ENCODE measurements around the gene VAX1. TPM values are rescaled to one million over a fixed set of nuclear protein-coding genes. Genes with fewer than 3 reads are reported as not detected.

VAX1 gene
- total RNA-seq, 1 experiment from 2014 or later, result 74.4 TPM

GRCh38 chr10:117112220-117112619 is 25.9 kb downstream of the VAX1 start:
- peaks cover 4% of the 10 kb centered on the region for H3K9me3 ChIP-seq (ENCODE audit: low read depth, low read length, poor library complexity, severe bottlenecking)
- H3K27ac ChIP-seq (ENCODE audit: low read depth, low read length, poor library complexity, severe bottlenecking), result no peak overlapping the region
- intact Hi-C loops (cut with micrococcal nuclease; ENCODE audit: unreplicated experiment), result no loop called here
- ChIA-PET CTCF (interaction anchor here (0.6 to 0.9 kb wide), 3 partner anchors 9 to 63 kb away, joined by 3 to 4 read pairs (median 3); no protein-coding TSS in a partner anchor), POLR2A (ENCODE audit: low non-redundant PET) (no interaction called here)
- H3K4me1 ChIP-seq (ENCODE audit: insufficient read depth, low read length, poor library complexity, severe bottlenecking), result peaks cover 4% of the 10 kb centered on the region
- peak; percentile 65 for DNase-seq (ENCODE audit: low spot score)
- H3K27me3 ChIP-seq (replicated peaks; ENCODE audit: insufficient read depth, low read depth, low read length, poor library complexity), result no peaks in the 10 kb centered on the region
- H3K4me3 ChIP-seq (ENCODE audit: low read depth, low read length, poor library complexity, severe bottlenecking), result no peak overlapping the region
- no TSS peak for BruUV-seq (replicated peaks)
- no peaks in the 10 kb centered on the region for H3K36me3 ChIP-seq (ENCODE audit: insufficient read depth, low read length, poor library complexity, severe bottlenecking)
- TF ChIP-seq EZH2 (IDR thresholded peaks at IDR 0.05; ENCODE audit: borderline replicate concordance, low read depth, low read length, poor library complexity, severe bottlenecking) (no peak), CTCF (conservative IDR thresholded peaks at IDR 0.05; ENCODE audit: low read depth, low read length) (peak; percentile 74)

GRCh38 chr10:117107238-117107637 is 30.8 kb downstream of the VAX1 start:
- CTCF ChIA-PET, result no interaction called here
- POLR2A ChIA-PET (ENCODE audit: low non-redundant PET), result no interaction called here
- peaks cover 4% of the 10 kb centered on the region for H3K4me1 ChIP-seq (ENCODE audit: insufficient read depth, low read length, poor library complexity, severe bottlenecking)
- H3K27me3 ChIP-seq (replicated peaks; ENCODE audit: insufficient read depth, low read depth, low read length, poor library complexity), result no peaks in the 10 kb centered on the region
- no peaks in the 10 kb centered on the region for H3K36me3 ChIP-seq (ENCODE audit: insufficient read depth, low read length, poor library complexity, severe bottlenecking)
- H3K9me3 ChIP-seq (ENCODE audit: low read depth, low read length, poor library complexity, severe bottlenecking), result no peaks in the 10 kb centered on the region
- H3K27ac ChIP-seq (ENCODE audit: low read depth, low read length, poor library complexity, severe bottlenecking), result no peak overlapping the region
- no peak for TF ChIP-seq CTCF (conservative IDR thresholded peaks at IDR 0.05; ENCODE audit: low read depth, low read length)
- TF ChIP-seq EZH2 (IDR thresholded peaks at IDR 0.05; ENCODE audit: borderline replicate concordance, low read depth, low read length, poor library complexity, severe bottlenecking), result no peak
- H3K4me3 ChIP-seq (ENCODE audit: low read depth, low read length, poor library complexity, severe bottlenecking), result no peak overlapping the region
- BruUV-seq (replicated peaks), result no TSS peak
- intact Hi-C loops (cut with micrococcal nuclease; ENCODE audit: unreplicated experiment), result no loop called here
- DNase-seq (ENCODE audit: low spot score), result no peak

GRCh38 chr10:117096599-117097201 is 41.4 kb downstream of the VAX1 start:
- 0 out of 2 replicates have a peak, but pooled peaks have one; percentile 12 for TF ChIP-seq CTCF (conservative IDR thresholded peaks at IDR 0.05; ENCODE audit: low read depth, low read length)
- no peak for TF ChIP-seq EZH2 (IDR thresholded peaks at IDR 0.05; ENCODE audit: borderline replicate concordance, low read depth, low read length, poor library complexity, severe bottlenecking)
- H3K27ac ChIP-seq (ENCODE audit: low read depth, low read length, poor library complexity, severe bottlenecking), result peak overlapping the region; percentile 4
- no TSS peak for BruUV-seq (replicated peaks)
- H3K4me1 ChIP-seq (ENCODE audit: insufficient read depth, low read length, poor library complexity, severe bottlenecking), result peaks cover 77% of the 10 kb centered on the region
- H3K36me3 ChIP-seq (ENCODE audit: insufficient read depth, low read length, poor library complexity, severe bottlenecking), result no peaks in the 10 kb centered on the region
- no peaks in the 10 kb centered on the region for H3K27me3 ChIP-seq (replicated peaks; ENCODE audit: insufficient read depth, low read depth, low read length, poor library complexity)
- H3K4me3 ChIP-seq (ENCODE audit: low read depth, low read length, poor library complexity, severe bottlenecking), result no peak overlapping the region
- no peaks in the 10 kb centered on the region for H3K9me3 ChIP-seq (ENCODE audit: low read depth, low read length, poor library complexity, severe bottlenecking)
- ChIA-PET CTCF (no interaction called here), POLR2A (ENCODE audit: low non-redundant PET) (no interaction called here)
- DNase-seq (ENCODE audit: low spot score), result peak; percentile 67
- intact Hi-C loops (cut with micrococcal nuclease; ENCODE audit: unreplicated experiment), result no loop called here

Data from A673 (cell line).